Stimulated activated CD4-positive, alpha-beta T cell treated with anti-CD3 and anti-CD28 coated beads, Interleukin-4, amount 100 ng/mL, for 24 hours (primary cell): ENCODE measurements around the gene GLRA2.

ENCODE experiments used
- DNase-seq: peaks from one replicate; pipeline ENCODE4 v3.0.0-alpha.2; 2020

Gene GLRA2

DNA sequence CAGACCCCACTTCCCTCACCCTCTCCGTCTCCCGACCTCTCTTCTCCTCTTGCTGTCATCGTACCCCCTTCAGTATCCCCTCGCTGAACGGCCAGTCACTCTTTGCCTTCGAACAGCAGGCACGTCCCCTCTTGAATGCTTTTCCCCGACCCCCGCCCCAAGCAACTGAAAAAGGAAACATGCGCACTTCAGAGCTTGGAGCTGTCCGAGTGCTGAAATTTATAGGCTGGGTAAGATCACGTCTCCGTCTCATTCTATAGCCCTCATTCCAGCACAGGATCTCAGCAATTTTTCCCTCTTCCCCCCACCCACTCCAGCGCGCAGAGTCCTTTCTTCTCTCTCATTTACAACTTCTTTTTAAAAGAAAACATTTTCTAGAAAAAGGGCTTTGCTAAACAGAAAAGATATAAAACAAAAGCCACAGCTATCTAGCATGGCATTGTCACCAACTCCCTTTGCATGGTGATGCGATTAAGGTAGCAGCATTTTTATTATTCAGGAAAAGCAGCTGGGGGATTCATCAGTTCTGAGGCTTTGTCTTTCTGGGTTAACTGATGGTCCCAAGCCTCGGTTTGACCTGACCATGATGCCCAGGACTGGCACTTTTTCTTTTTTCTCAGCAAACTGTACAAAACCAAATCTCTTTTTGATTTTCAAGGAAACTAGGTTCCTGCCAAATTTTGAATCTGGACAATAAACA is at the start of gene GLRA2:
Gene GLRA2 (plus strand): TSS at position 247 of the 700 bp plus-strand sequence. CDS start 522 bp downstream, outside the sequence.
- no peak for DNase-seq

DNA sequence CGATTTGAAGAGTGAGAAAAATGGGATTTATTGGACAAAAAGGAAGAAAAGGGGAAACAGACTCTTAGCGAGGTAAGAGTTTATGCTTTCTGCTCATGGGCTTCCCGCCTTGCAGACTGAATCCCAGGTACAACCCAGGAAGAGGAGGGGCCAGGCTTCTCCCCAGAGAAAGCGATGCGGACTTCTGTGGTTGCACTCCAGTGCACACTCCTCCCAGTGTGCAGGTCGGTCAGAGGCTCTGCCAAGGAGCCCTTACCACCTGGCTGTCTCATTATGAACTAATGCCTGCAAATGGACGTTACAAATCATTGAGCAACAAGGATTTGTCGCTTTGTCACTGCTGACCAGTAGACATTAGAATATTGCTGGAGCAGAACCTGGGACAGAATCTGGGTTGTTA is 39.9 kb upstream of the GLRA2 start:
- DNase-seq, result no peak

DNA sequence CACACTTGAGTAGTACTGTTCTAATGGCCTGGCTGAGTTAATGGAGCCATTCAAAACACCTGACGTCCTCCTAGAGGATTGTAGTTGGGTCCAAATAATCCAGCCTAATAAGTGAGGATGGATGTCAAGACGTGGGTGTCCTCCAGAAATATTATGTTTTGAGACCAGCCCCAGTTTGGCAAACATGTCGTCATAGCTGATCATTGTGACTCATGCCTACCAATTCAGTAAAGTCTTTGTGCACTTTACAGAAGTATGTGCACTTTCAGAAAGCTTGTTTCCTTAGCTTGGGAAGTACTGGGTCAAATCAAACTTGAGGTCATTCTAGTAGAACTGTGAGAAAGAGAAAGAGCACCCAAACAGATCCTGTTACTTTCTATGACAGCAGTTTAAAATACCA is 37.6 kb upstream of the GLRA2 start:
- no peak for DNase-seq

DNA sequence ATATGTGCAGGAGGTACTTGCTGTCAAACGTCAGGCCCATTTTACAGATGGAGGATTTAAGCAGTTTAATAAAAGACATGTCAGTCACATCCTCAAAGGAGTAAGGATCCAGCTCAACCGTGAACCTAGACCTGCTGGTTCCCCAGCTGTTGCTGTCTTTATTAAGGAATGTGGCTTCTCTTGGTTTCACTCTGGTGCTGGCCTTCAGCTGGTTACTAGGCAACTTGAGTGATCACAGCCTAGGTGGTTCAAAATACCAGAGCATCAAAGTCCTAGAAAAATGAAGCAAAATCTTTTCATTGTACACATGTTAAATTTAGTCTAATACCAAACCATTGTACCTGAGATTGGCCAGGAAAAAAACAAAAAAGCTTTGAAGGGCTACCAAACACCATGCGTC is 32.7 kb upstream of the GLRA2 start:
- DNase-seq, result no peak

DNA sequence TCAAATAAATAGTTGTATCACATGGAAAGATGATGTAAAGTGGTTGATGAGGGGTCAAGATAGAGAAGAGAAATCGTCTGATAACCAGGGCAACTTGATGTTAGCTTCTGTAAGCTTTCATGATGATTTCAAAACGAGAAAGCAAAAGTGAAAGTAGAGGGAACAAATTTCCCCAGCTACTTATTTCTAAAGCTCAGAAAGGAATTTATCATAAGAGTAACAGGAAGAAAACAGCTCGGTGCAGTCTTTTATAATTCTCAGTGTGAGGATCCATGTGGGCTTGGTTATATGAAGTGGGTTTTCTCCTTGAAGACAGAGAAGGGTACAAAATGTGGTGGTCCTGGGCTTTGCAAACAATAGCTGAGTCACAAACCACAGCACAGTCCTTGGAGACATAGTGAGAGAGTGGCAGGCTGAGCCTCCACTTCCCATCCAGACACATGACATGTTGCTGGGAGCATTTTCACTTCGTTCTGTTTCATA is 32.1 kb upstream of the GLRA2 start:
- DNase-seq, result no peak

DNA sequence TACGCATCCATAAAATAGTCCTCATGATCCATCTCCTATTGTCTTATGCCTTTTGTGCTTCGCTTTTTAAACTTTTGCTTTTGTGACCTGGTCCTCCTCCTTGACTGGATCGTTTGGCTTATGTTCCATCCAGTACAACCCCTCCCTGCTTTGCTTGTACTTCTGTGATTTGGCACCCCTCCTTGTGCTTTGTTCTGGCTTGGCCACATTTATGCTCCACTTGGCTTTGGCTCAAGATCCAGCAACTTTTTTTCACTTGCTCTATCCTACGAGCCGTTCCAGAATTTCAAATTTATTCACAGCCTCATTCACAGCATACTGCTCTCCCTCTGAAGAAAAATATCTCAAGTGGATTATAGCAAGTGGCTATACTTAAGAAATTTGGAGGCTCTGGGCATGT is 28.0 kb upstream of the GLRA2 start:
- DNase-seq, result no peak

DNA sequence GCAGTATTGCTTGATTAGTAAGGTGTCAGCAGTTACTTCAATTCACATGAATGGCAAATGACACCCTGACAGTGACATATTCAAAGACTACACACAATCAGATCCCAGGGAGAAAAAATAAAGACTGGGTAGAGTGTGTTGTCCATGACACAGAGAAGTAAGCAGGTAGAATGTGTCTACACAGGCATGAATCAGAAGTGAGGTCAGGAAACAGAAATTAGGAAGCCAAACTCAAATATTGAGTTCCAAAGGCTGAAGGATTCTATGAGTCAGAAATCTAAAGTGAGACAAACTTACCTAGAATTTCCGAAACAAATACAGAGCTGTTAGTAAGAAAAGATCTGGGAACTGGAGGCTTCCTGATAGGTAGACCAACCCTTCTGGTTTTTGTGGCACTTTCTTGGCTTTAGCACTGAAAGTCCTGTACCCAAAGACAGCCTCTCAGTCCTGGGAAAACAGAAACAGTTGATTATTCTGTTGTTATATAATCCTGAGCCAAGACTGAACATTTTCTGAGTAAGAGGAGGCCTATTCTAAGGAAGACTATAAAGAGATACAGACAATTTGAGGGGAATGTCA is 24.3 kb upstream of the GLRA2 start:
- DNase-seq, result no peak

DNA sequence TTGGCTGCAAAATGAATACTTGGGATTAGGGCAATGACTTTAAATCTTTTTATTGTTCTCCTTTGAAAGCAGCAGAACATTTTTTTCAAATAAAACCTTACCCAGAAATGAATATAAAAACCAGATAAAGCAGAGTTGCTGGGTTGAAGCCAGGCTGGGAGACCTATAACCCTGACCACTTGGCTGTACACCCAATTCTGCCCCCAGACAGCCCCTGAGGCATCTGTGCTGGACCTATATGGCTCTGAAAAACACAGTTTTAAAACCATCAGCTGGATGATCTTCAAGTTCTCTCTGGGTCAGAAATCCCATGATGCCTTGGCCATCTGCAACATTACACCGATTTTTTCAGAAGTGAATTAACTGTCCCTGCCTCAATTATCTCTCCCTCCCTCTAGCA is 23.7 kb upstream of the GLRA2 start:
- no peak for DNase-seq

DNA sequence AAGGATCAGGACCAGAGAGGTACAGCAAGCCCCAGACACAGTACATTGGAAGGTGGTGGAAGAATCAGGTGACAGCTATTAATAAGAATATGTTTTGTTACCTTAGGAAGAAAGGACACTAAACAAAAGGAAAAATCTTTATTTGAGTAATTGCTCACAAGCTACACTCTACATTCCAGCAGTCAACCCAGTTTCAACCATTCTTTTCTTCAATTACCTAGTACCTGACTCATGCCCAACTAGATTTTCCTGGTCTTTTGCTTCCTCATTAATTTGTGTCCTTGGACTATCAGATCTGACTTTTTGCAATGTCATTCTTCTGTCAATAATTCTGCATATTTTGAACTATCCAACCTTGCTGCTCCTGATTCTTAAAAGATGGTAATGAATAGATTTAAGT is 22.5 kb upstream of the GLRA2 start:
- no peak for DNase-seq

DNA sequence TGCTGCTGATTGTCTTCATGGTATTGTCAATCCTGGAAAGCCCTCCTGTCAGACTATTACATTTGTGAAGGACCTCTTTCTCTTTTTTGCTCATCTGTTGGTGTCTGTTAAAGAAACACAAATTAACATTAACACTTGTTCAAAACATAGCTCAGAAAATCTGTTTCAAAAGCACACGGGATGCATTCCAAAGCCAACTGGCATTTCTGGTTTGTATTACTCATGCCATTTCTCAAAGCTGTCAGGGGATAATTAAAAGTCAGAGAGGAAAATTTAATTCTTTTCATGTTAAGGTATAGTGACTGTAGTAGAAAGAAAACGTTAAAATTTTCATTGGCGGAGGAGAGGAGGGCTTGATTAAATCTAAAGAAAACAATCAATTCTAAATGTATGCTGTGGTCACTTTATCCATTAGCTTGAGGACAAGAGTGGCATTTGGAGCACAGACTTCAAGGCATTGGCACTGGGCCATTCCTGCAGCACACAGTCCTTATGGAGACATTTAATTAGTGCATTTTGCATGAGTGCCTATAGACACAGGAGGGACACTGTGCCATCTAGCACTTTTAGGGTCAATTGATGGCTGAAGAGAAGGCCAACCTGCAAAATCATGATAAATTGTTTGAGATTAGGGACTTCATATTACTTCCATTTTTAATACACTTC is 21.2 kb upstream of the GLRA2 start:
- no peak for DNase-seq

DNA sequence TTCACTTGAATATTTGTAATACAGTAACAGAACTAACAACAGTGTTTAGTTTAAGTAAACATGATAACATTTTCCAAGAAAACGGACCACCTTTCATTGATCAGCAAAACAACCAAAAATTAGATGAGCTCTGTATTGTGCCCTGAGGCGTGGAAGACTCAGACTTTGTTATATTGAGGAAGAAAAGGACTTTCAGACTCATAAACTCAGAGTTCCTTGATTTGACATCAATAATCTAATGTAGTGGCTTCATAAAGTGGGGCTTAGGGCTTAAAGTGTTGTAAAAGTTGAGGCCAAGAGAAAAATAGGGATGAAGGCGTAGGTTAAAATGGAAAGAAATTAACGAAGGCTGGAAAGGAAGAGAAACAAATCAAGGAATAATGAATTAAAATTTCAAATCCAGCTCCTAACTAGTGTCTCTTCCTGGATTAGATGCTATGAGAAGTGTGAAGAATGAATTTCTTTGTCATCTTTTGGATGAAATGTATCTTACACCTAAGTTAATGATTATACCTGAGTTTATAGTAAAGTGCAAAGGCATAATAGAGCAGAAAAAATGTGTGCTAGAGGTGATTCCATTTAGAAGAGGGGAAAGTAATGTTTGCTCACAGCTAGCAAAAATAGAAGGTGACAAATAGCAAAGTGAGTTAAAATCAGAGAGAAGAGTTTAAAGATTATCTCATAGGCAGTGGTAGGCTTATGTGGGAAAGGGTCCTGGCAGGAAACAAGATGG is 19.8 kb upstream of the GLRA2 start:
- no peak for DNase-seq

DNA sequence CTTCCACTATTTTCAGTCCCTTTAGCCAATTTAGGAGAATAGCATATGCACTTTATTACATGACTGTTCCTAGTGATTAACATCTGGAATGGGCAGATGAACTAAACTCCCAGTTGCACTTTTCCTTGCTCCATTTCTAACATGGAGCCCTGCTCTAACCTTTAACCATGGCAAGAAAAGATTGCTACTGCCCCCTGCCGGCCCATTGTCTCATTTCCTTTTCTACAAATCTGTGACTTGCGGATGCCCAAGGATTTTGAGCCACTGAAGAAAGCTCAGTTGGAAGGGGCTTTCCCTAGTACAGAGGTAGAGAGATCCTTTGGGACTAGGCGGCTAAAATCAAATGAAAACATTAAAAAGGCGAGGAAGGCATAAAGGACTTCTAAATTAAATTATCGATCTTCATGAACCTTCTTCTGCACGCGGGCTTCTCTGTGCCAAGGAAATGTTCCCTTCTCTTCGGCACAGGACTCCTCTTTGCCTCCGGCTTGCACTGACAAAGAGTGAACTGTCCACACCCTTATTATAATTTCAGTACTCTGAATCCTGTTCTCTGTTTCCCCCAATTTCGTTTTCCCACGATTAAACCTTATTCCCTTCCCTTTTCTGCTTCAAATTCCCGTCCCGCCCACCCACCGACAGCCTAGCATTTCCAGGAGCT is 577 bp upstream of the GLRA2 start:
- peak; percentile 47 for DNase-seq

DNA sequence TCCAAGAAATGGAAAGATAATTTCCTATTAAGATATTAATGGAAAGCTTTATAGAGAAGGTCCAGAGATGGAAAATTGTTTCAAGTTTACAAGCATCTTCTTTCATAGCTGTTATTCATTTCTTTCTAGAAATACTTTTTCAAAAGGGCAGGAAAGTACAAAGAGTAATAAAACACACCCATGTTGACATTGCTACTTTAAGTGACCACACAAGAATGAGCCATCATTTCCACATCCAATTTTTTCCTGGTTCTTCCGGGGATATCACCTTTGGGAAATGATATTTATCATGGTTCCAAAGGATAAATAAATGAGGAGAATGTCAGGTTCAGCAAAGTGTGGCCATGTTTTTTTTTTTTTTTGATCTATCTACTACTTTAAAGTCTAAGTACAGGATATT is 4.5 kb downstream of the GLRA2 start:
- no peak for DNase-seq

DNA sequence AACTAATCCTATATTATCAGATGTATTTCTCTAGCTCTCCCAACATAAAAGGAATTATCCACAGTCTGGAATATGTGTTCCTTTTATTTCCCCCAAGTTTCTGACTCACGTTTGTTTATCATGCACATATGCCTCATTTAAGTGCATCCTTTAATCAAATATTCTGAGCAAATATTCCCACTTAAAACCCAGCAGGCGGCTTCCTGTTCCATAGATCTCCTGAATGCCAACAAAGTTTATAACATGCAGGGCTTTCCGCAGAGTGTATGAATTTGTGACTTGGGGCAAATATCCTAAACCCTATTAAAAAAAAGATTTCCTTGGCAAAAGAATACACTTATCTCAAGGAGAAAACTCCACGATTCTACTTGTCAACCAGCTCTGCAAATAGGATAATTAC is 16.9 kb downstream of the GLRA2 start:
- DNase-seq, result no peak

DNA sequence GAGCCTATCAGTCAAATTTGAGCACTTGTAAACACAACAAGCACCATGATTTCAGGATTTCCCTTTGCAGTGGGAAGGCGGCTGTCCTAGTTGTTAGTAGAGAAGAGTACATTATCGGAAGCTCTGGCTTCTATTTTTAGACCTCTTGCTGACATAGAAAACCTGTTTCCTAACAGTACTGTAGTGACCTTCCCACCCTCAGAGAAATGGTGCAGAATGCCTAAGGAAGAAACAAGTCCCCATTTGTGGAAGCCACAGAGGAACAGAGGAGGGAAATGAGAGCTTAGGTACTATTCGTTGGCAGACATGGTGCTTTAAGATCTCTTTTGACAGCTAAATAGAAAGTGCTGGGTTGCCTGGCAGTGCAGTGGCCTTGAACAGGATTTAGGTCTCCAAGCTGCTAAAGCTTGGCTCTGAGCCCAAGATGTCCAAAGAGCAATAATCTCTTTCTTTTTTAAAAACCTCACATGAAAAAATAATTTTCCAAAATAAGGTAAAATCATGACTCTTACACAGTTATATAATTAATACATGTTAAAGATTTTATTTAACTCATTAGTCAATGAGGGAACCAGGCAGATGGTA is 24.9 kb downstream of the GLRA2 start:
- no peak for DNase-seq

DNA sequence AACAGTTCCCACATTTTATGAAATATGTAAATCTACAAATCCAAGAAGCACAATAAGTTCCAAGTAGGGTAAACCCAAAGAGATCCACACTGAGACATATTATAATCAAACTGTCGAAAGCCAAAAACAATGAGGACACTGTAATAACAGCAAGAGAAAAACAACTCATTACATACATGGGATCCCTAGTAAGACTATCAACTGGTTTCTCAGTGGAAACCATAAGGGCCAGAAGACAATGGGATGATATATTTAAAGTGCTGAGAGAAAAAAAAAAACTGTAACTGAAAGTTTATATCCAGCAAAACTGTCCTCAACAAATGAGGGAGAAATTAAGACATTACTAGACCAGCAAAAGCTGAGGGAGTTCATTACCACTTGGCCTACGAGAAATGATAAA is 34.7 kb downstream of the GLRA2 start:
- no peak for DNase-seq

DNA sequence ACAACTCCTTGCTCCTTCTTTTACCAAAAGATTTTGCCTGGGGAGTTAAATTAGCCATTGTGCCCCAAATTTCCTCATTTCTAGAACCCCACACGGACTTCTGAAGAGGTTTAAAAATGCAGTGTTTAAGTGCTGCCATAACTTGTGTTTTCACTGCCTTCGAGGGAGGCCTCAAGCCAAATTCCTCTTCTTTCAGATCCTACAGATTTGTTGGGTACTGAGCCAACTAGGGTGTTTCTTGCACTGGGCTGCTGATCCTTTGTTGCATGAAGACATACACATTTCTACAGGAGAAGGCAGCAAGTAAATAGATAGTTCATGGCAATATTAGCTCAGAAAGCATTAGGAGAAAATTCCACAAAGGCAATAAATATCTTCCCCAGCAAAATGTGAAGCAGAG is 43.8 kb downstream of the GLRA2 start:
- DNase-seq, result no peak

DNA sequence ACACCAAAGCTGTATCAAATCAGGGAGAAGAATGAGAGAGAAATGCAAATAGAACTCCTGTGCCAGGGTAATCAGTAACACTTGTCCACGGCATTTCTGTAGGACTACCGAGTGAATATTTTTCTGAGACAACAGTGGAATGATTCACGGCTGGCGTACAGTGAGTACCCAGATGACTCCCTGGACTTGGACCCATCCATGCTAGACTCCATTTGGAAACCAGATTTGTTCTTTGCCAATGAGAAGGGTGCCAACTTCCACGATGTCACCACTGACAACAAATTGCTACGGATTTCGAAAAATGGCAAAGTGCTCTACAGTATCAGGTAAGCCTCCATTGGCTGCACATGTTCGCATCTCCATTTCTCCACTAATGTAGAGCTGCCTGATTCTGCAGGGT is 51.7 kb downstream of the GLRA2 start:
- DNase-seq, result no peak

DNA sequence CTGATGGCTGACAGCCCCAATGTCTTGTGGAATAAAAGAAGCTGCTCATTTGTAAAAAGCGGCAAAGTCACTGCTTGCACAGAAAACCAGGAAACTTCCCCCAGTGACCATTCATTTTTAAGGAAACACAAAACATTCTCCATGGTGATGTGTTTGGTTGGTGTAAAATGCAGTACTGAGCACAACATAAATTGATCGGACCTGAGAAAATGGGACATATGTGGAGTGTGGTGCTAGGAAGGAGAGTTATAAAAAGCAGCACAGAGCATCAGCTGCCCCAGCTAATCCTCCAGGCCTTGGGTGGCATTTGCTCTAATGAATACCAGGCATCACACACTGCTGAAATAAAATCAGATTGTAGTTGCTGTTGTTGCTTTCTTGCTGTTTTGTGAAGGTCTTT is 55.2 kb downstream of the GLRA2 start:
- DNase-seq, result no peak

DNA sequence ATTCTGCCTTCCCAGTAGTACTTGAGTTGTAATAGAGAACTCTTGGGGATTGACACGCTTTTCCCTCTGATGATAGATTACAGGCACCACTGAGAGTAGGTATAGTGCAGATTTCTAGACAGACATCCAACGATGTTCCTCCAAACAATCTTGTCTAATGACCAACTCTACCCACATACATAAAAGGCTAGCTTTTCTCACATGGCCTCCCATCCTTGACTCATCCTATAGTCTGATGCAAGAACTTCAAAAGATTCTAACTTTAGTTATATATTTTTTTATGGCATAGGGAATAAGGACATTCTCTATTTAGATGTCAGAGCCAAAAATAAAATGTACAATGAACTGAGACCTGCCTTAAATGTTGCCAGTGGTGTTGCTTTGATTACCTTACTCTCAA is 60.9 kb downstream of the GLRA2 start:
- DNase-seq, result no peak

DNA sequence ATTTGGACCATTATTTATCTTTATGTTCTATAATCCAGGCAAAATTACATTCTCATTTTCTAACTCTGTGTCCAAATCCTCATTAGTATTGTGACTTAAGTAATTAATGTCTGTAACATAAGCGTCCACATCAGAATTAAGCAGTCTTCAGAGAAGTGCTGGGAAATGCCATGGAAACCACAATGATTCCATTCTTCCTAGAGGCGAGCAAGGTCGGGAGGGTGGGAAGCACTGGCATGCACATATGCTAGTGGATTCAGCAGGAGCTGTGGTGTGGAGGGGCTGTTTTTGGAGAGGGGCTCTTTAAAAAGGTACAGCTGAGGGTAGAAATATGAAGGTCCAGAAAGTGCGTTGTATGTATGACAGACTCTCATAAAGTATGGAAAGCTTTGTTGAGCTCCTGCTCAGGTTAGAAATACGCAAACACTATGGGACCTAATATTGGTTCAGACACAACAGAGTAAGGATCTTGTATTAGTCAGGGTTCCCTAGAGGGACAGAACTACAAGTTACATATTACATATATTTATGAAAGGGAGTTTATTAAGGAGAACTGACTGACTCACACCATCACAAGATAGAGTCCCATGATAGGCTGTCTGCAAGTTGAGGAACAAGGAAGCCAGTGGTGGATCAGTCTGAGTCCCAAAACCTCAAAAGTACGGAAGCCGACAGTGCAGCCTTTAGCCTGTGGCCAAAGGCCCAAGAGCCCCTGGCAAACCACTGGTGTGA is 61.5 kb downstream of the GLRA2 start:
- DNase-seq, result no peak

DNA sequence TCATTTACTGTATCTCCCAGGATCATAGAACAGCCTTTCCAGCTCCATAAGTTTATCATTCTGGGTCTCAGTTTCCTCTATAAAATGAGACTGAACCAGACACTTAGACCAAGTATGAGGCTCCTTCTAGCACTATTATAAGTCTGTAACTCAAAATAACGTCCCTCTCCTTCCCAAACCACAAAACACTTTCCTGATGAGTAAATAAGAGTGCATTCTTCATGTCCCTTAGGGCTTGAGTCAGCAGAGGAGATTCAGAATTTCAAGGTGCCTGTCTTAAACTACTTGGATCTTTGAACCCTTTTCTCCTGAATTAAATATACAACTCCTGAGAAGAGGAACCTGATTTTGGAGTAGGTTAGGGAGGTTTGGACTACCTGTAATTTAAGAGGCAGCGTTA is 62.6 kb downstream of the GLRA2 start:
- no peak for DNase-seq
